ENCODE data around the gene TCAIM. TPM values are rescaled to one million over a fixed set of nuclear protein-coding genes. Genes with fewer than 3 reads are reported as not detected.
"Not testable (repeated sequence)": the region's sequence is repeated elsewhere in the genome, so short reads cannot be mapped to it uniquely, and the experiment has no call there.

The TCAIM gene
- polyA plus RNA-seq, 4 donors: 41.7 to 53.4 (median 49.3) TPM

- DNase-seq (ENCODE audit: low read depth in 4 of 4, low spot score in 3 of 4): no peak
Observed at GRCh38 chr3:44412365-44412764, 73.8 kb downstream of the TCAIM start.

- DNase-seq (ENCODE audit: low read depth in 4 of 4, low spot score in 3 of 4): no peak
Observed at GRCh38 chr3:44414517-44415090, 76.0 kb downstream of the TCAIM start.

GRCh38 chr3:44415421-44415820, 76.9 kb downstream of the TCAIM start:
- DNase-seq (ENCODE audit: low read depth in 4 of 4, low spot score in 3 of 4): no peak

- no peak for DNase-seq (ENCODE audit: low read depth in 4 of 4, low spot score in 3 of 4)
Observed at GRCh38 chr3:44416031-44417030, 77.8 kb downstream of the TCAIM start.

- DNase-seq (ENCODE audit: low read depth in 4 of 4, low spot score in 3 of 4): not testable (repeated sequence)
Observed at GRCh38 chr3:44418118-44418517, 79.6 kb downstream of the TCAIM start.

- DNase-seq (ENCODE audit: low read depth in 4 of 4, low spot score in 3 of 4): no peak
Observed at GRCh38 chr3:44418549-44418948, 80.0 kb downstream of the TCAIM start.

GRCh38 chr3:44419116-44419922, 80.8 kb downstream of the TCAIM start:
- DNase-seq (ENCODE audit: low read depth in 4 of 4, low spot score in 3 of 4): no peak

- DNase-seq (ENCODE audit: low read depth in 4 of 4, low spot score in 3 of 4): no peak
Observed at GRCh38 chr3:44419923-44420650, 81.5 kb downstream of the TCAIM start.

- no peak for DNase-seq (ENCODE audit: low read depth in 4 of 4, low spot score in 3 of 4)
Observed at GRCh38 chr3:44420676-44421075, 82.1 kb downstream of the TCAIM start.

GRCh38 chr3:44421280-44421679, 82.7 kb downstream of the TCAIM start:
- no peak for DNase-seq (ENCODE audit: low read depth in 4 of 4, low spot score in 3 of 4)

GRCh38 chr3:44424758-44425157, 86.2 kb downstream of the TCAIM start:
- DNase-seq (ENCODE audit: low read depth in 4 of 4, low spot score in 3 of 4): no peak

- no peak for DNase-seq (ENCODE audit: low read depth in 4 of 4, low spot score in 3 of 4)
Observed at GRCh38 chr3:44427683-44428082, 89.1 kb downstream of the TCAIM start.

- no peak for DNase-seq (ENCODE audit: low read depth in 4 of 4, low spot score in 3 of 4)
Observed at GRCh38 chr3:44428910-44429309, 90.3 kb downstream of the TCAIM start.

GRCh38 chr3:44429459-44429858, 90.9 kb downstream of the TCAIM start:
- no peak for DNase-seq (ENCODE audit: low read depth in 4 of 4, low spot score in 3 of 4)

GRCh38 chr3:44430466-44430865, 91.9 kb downstream of the TCAIM start:
- DNase-seq (ENCODE audit: low read depth in 4 of 4, low spot score in 3 of 4): no peak

GRCh38 chr3:44434834-44435510, 96.4 kb downstream of the TCAIM start:
- no peak for DNase-seq (ENCODE audit: low read depth in 4 of 4, low spot score in 3 of 4)

- no peak for DNase-seq (ENCODE audit: low read depth in 4 of 4, low spot score in 3 of 4)
Observed at GRCh38 chr3:44436181-44436580, 97.6 kb downstream of the TCAIM start.

- DNase-seq (ENCODE audit: low read depth in 4 of 4, low spot score in 3 of 4): no peak
Observed at GRCh38 chr3:44437800-44438199, 99.2 kb downstream of the TCAIM start.

- DNase-seq (ENCODE audit: low read depth in 4 of 4, low spot score in 3 of 4): peak in 2 of 4 donors; percentile 25
Observed at GRCh38 chr3:44439499-44440295, 101.1 kb downstream of the TCAIM start.
